Lower leg skin (tissue), 3 donors: ENCODE data around the gene PPP1R13B.

ENCODE experiments used
- POLR2A ChIP-seq, 2 donors: fragments of 450-650 bp; IDR thresholded peaks; one replicate each; pipeline ENCODE4 v1.6.1; 2016 to 2017; ENCODE audit warnings: antibody characterized with exemption in 2 of 2, mild to moderate bottlenecking in 1 of 2, moderate library complexity in 1 of 2
- TF ChIP-seq, protein P1 (sequence below), 3 donors: fragments of 450-650 bp; IDR thresholded peaks; one replicate each; pipeline ENCODE4 v1.5.1; 2016; ENCODE audit warnings: antibody characterized with exemption in 3 of 3, mild to moderate bottlenecking in 3 of 3, moderate library complexity in 2 of 3

GRCh38 chr14:103870891-103871595 lies 23.7 kb upstream of the PPP1R13B start:
- TF ChIP-seq, protein P1, sequence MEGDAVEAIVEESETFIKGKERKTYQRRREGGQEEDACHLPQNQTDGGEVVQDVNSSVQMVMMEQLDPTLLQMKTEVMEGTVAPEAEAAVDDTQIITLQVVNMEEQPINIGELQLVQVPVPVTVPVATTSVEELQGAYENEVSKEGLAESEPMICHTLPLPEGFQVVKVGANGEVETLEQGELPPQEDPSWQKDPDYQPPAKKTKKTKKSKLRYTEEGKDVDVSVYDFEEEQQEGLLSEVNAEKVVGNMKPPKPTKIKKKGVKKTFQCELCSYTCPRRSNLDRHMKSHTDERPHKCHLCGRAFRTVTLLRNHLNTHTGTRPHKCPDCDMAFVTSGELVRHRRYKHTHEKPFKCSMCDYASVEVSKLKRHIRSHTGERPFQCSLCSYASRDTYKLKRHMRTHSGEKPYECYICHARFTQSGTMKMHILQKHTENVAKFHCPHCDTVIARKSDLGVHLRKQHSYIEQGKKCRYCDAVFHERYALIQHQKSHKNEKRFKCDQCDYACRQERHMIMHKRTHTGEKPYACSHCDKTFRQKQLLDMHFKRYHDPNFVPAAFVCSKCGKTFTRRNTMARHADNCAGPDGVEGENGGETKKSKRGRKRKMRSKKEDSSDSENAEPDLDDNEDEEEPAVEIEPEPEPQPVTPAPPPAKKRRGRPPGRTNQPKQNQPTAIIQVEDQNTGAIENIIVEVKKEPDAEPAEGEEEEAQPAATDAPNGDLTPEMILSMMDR (IDR thresholded peaks at IDR 0.05) = no peak
- TF ChIP-seq POLR2A (IDR thresholded peaks at IDR 0.05) = no peak
